ENCODE data around the gene ECI1. TPM values are rescaled to one million over a fixed set of nuclear protein-coding genes. Genes with fewer than 3 reads are reported as not detected.

The ECI1 gene
- total RNA-seq, 4 donors from 2014 or later = 74.3 to 94.7 (median 81.5) TPM

DNA sequence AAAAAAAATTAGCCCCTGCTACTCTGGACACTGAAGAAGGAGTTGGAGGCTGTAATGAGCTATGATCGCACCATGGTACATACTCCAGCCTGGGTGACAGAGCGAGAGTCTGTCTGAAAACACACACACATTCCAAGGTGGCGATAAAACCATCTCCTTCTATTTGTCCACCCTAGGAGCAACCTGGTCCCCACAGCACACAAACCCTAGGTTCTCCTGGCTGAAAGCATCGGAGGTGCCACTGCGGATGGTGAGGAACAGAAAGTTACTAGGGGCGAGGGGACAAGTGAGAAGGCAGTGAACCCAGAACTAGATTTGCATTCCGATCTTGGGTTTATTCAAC, 1.4 kb upstream of the ECI1 start:
- Histone ChIP-seq H3K36me3 (peaks cover 0 to 57% (median 7%) of the 10 kb centered on the region in 3 donors), H3K4me1 (peaks cover 0 to 22% (median 12%) of the 10 kb centered on the region in 4 donors), H3K4me3 (no peak overlapping the region), H3K27me3 (no peaks in the 10 kb centered on the region), H3K9me3 (no peaks in the 10 kb centered on the region), H3K27ac (peak overlapping the region in 1 of 4 donors; percentile 85)
- TF ChIP-seq, protein P1, sequence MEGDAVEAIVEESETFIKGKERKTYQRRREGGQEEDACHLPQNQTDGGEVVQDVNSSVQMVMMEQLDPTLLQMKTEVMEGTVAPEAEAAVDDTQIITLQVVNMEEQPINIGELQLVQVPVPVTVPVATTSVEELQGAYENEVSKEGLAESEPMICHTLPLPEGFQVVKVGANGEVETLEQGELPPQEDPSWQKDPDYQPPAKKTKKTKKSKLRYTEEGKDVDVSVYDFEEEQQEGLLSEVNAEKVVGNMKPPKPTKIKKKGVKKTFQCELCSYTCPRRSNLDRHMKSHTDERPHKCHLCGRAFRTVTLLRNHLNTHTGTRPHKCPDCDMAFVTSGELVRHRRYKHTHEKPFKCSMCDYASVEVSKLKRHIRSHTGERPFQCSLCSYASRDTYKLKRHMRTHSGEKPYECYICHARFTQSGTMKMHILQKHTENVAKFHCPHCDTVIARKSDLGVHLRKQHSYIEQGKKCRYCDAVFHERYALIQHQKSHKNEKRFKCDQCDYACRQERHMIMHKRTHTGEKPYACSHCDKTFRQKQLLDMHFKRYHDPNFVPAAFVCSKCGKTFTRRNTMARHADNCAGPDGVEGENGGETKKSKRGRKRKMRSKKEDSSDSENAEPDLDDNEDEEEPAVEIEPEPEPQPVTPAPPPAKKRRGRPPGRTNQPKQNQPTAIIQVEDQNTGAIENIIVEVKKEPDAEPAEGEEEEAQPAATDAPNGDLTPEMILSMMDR (IDR thresholded peaks at IDR 0.05) = no peak
- TF ChIP-seq POLR2A (IDR thresholded peaks at IDR 0.05) (no peak), EP300 (IDR thresholded peaks at IDR 0.05) (no peak)
- 95 to 96% methylated on average over 7 of the region's 7 CpGs for whole genome bisulfite sequencing, 2 donors
- DNase-seq (ENCODE audit: low spot score in 2 of 2) = no peak

DNA sequence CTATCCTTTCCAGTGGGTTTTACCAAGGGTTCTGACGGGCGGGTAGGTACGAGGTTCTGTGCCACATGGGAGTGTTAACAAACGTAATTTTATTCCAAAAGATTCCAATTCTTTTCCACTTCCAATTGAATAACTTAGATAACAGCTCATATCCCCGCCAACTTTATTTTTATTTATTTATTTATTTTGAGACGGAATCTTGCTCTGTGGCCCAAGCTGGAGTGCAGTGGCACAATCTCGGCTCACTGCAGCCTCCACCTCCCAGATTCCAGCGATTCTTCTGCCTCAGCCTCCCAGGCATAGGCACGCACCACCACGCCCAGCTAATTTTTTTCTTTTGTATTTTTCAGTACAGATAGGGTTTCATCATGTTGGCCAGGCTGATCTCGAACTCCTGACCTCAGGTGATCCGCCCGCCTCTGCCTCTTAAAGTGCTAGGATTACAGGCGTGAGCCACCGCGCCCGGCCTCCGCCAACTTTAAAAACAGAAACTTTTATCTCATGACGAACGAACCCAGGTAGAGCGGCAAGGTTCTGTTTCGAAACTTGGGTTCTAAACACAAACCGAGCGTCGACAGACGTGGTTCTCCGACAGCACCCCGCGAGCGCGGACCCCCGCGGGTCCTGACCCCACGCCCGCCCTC, 613 bp downstream of the ECI1 start:
- peaks cover 0 to 22% (median 12%) of the 10 kb centered on the region in 4 donors for H3K4me1 ChIP-seq
- peak overlapping the region; percentile 63 to 95 (median 81) for H3K27ac ChIP-seq
- H3K4me3 ChIP-seq = peak overlapping the region; percentile 41 to 83 (median 57)
- no peak for TF ChIP-seq EP300 (IDR thresholded peaks at IDR 0.05)
- TF ChIP-seq, protein P1 (IDR thresholded peaks at IDR 0.05) = no peak
- no peak for TF ChIP-seq POLR2A (IDR thresholded peaks at IDR 0.05)
- DNase-seq (ENCODE audit: low spot score in 2 of 2) = no peak
- H3K36me3 ChIP-seq = peaks cover 0 to 53% (median 11%) of the 10 kb centered on the region in 3 donors
- no peaks in the 10 kb centered on the region for H3K27me3 ChIP-seq
- WGBS, 2 donors = 4 to 5% methylated on average over 30 to 34 of the region's 35 CpGs
- no peaks in the 10 kb centered on the region for H3K9me3 ChIP-seq

DNA sequence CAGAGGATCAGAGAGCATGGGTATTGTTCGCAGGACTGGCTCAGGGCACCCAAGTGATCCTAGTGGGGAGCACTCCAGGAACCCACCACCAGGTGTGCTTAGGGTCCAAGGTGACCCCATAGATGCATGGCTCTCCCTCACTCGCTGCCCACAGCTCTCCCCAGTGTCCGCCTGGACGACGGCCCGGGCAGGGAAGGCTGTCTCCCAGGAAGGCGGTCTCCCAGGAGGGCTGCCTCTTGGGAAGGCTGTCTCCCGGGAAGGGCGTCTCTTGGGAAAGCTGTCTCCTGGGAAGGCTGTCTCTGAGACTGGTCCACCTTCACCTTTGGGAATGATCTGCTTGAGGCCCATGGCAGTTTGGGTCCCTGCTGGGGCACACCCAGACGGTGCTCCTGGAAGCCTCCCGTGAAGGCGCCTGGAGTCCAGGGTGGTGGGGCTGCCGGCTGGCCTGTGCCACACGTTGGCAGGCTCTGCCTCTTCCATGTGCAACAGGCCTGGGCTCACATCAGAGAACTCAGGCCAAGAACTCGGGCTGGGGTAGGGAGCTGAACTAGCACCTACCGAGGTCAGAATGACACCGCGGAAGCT, 5.0 kb downstream of the ECI1 start:
- WGBS, 2 donors = 86 to 93% methylated on average over 15 to 17 of the region's 18 CpGs

DNA sequence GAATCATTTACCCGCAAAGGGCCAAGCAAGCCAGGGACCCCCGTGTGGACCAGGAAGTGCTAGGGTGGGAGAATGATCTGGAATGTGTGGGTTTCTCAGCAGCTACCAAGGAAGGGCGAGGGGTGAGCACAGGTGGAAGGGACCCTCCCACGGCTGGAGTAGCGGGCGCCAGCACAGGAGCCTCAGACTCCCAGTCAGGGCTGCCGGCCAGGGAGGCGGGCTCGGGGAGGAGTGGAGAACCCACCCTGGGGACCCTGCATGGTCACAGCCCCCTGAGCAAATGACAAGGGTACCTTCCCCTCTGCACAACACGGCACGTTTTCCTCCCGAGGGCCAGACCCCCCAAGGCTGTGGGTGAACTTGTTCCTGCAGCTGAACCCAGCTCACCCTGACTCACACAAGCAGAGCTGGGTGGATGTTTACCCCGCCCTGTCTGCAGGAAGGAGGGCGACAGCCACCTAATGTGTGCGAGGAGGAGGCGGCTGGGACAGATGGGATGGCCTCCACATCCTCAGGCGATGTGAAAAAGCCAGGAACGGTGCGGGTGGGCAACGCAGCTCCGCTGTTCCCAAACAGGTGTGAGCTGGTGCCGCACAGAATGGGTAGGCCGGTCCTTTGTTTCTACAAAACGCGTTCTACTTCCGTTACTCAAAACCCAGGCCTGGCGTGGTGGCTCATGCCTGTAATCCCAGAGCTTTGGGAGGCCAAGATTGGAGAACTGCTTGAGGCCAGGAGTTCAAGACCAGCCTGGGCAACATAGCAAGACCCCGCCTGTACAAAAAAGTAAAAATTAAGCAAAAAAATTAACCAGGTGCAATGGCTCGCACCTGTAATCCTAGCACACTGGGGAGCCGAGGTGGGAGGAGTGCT, 6.2 kb downstream of the ECI1 start:
- Histone ChIP-seq H3K36me3 (peaks cover 0 to 76% (median 12%) of the 10 kb centered on the region in 3 donors), H3K27me3 (no peaks in the 10 kb centered on the region), H3K27ac (no peak overlapping the region), H3K4me3 (no peak overlapping the region), H3K4me1 (peaks cover 0 to 4% (median 2%) of the 10 kb centered on the region in 4 donors), H3K9me3 (no peaks in the 10 kb centered on the region)
- 92 to 94% methylated on average over 30 of the region's 30 CpGs for WGBS, 2 donors
- no peak for TF ChIP-seq EP300 (IDR thresholded peaks at IDR 0.05)
- TF ChIP-seq, protein P1 (IDR thresholded peaks at IDR 0.05) = no peak
- no peak for DNase-seq (ENCODE audit: low spot score in 2 of 2)

More for the DNA sequence above, 5.0 kb downstream of the ECI1 start:
- H3K27ac ChIP-seq = no peak overlapping the region
- no peak for TF ChIP-seq EP300 (IDR thresholded peaks at IDR 0.05)
- TF ChIP-seq, protein P1 (IDR thresholded peaks at IDR 0.05) = no peak
- no peak for TF ChIP-seq POLR2A (IDR thresholded peaks at IDR 0.05)
- H3K4me1 ChIP-seq = peaks cover 0 to 13% (median 4%) of the 10 kb centered on the region in 4 donors
- H3K9me3 ChIP-seq = no peaks in the 10 kb centered on the region
- H3K27me3 ChIP-seq = no peaks in the 10 kb centered on the region
- H3K4me3 ChIP-seq = no peak overlapping the region
- DNase-seq (ENCODE audit: low spot score in 2 of 2) = no peak
- H3K36me3 ChIP-seq = peaks cover 0 to 65% (median 12%) of the 10 kb centered on the region in 3 donors

Measured in tibial nerve (tissue), 4 donors.